Loucy (cell line): ENCODE measurements around the gene FERMT3.

Experiments used
- H2AFZ ChIP-seq: fragments of 200-600 bp; sonication (generic); 2 replicates; pipeline ENCODE4 v1.6.0; 2016; ENCODE audit warnings: antibody characterized with exemption, mild to moderate bottlenecking, low read length, moderate library complexity
- H3F3A ChIP-seq: fragments of 200-600 bp; 2 replicates; pipeline ENCODE4 v1.6.0; 2016; ENCODE audit warnings: antibody characterized with exemption, low read depth, mild to moderate bottlenecking
- H3K27me3 ChIP-seq: fragments of 200-600 bp; sonication (generic); 2 replicates; pipeline ENCODE4 v1.6.1; 2014; ENCODE audit warnings: low read length, mild to moderate bottlenecking; ENCODE audit not compliant: insufficient read depth, poor library complexity, severe bottlenecking
- H3K36me3 ChIP-seq: fragments of 200-600 bp; sonication (generic); 2 replicates; pipeline ENCODE4 v1.6.1; 2016; ENCODE audit warnings: low read length; ENCODE audit not compliant: insufficient read depth
- H3K4me1 ChIP-seq: fragments of 200-600 bp; sonication (generic); 2 replicates; pipeline ENCODE4 v1.5.1; 2014; ENCODE audit warnings: low read length, mild to moderate bottlenecking; ENCODE audit not compliant: insufficient read depth, poor library complexity, severe bottlenecking
- H3K4me2 ChIP-seq: fragments of 200-600 bp; sonication (generic); 2 replicates; pipeline ENCODE4 v1.6.0; 2014; ENCODE audit warnings: antibody characterized with exemption, low read length, low read depth, mild to moderate bottlenecking; ENCODE audit not compliant: poor library complexity, severe bottlenecking
- H3K4me3 ChIP-seq: fragments of 200-600 bp; sonication (generic); 2 replicates; pipeline ENCODE4 v1.5.1; 2014; ENCODE audit warnings: low read length, mild to moderate bottlenecking, mixed read lengths; ENCODE audit not compliant: poor library complexity, severe bottlenecking
- H3K79me2 ChIP-seq: fragments of 200-600 bp; sonication (generic); 2 replicates; pipeline ENCODE4 v1.6.1; 2014; ENCODE audit warnings: low read length; ENCODE audit not compliant: insufficient read depth
- H3K9ac ChIP-seq: fragments of 200-600 bp; sonication (generic); 2 replicates; pipeline ENCODE4 v1.6.0; 2014; ENCODE audit warnings: mild to moderate bottlenecking, low read depth, low read length, moderate library complexity; ENCODE audit not compliant: poor library complexity, severe bottlenecking
- H3K9me2 ChIP-seq: fragments of 200-600 bp; sonication (generic); replicated peaks from 2 replicates; pipeline ENCODE4 v1.6.1; 2016; ENCODE audit warnings: low read depth, low read length, mixed read lengths
- H3K9me3 ChIP-seq: fragments of 200-600 bp; sonication (generic); 2 replicates; pipeline ENCODE4 v1.6.1; 2014; ENCODE audit warnings: mild to moderate bottlenecking, antibody characterized with exemption, low read length, low read depth; ENCODE audit not compliant: insufficient read depth
- H4K20me1 ChIP-seq: fragments of 200-600 bp; sonication (generic); 2 replicates; pipeline ENCODE4 v1.6.0; 2014; ENCODE audit warnings: antibody characterized with exemption, low read length, mild to moderate bottlenecking; ENCODE audit not compliant: insufficient read depth, poor library complexity, severe bottlenecking
- EZH2phosphoT487 ChIP-seq: fragments of 200-600 bp; IDR thresholded peaks from 2 replicates; pipeline ENCODE4 v1.6.1; 2018; ENCODE audit warnings: antibody characterized with exemption, mild to moderate bottlenecking, moderate library complexity, borderline replicate concordance
- TF ChIP-seq, protein P1 (sequence below): fragments of 200-600 bp; sonication (generic); conservative IDR thresholded peaks from 2 replicates; pipeline ENCODE4 v1.5.1; 2014; ENCODE audit warnings: mild to moderate bottlenecking, antibody characterized with exemption, low read length

Gene FERMT3

DNA sequence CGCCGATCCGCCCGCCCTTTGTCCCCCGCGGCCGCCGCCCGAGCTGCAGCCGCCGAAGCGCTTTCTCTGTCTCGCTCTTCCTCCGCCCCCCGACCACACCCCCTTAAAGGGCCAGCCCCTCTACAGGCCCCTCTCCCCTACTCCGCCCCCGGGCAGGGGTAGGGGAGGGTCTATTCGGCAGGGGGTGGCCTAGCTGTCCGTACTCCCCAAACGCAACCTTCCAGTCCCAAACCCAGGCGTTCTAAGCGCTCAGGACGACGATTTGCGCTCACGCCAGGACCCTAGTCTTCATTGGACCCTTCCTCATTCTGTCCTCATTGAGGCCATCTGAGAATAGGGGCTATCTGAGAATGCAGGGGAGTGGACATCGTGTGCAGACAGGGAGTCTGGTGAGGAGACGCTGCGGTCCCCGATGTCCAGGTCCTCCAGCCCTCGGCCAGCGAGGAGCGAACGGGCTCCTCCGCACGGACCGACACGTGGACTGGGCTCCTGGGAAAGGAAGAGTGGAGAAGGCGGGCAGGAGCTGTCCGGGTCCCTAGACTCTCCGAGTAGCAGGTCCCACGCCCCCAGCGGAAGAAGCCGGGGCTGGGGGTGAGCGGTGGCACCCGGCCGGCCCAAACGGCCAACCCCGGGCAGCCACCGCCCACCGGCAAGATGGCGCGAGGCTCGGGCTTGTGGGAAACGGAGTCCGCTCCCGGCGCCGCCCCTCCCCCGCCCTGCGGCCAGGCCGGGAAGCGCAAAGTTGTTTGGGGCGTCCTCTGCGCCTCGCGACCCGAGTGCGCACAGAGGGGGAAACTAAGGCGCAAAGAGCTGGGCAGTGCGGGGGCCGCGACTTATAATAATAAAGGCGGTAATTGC is 40.6 kb downstream of the FERMT3 start, which contains the start of gene PPP1R14B:
Gene PPP1R14B, minus strand, starts transcription at position 73 of the 858 bp plus-strand sequence. CDS start 270 bp downstream, outside the sequence.
- Histone ChIP-seq H3F3A (peaks cover 3% of the 10 kb centered on the region; the same call in 1 of the 2 replicates), H3K9me3 (no peaks in the 10 kb centered on the region), H3K4me2 (peak within 1 kb of the TSS; percentile 100), H3K9ac (peak within 1 kb of the TSS; percentile 89), H4K20me1 (peaks cover 27% of the 10 kb centered on the region), H2AFZ (peak within 1 kb of the TSS; percentile 94), H3K27me3 (no peaks in the 10 kb centered on the region), H3K4me3 (peak within 1 kb of the TSS; percentile 96), H3K4me1 (peaks cover 46% of the 10 kb centered on the region), H3K79me2 (peaks cover 45% of the 10 kb centered on the region), H3K9me2 (no peaks in the 10 kb centered on the region), H3K36me3 (peaks cover 11% of the 10 kb centered on the region; the same call in 1 of the 2 replicates)
- TF ChIP-seq, protein P1, sequence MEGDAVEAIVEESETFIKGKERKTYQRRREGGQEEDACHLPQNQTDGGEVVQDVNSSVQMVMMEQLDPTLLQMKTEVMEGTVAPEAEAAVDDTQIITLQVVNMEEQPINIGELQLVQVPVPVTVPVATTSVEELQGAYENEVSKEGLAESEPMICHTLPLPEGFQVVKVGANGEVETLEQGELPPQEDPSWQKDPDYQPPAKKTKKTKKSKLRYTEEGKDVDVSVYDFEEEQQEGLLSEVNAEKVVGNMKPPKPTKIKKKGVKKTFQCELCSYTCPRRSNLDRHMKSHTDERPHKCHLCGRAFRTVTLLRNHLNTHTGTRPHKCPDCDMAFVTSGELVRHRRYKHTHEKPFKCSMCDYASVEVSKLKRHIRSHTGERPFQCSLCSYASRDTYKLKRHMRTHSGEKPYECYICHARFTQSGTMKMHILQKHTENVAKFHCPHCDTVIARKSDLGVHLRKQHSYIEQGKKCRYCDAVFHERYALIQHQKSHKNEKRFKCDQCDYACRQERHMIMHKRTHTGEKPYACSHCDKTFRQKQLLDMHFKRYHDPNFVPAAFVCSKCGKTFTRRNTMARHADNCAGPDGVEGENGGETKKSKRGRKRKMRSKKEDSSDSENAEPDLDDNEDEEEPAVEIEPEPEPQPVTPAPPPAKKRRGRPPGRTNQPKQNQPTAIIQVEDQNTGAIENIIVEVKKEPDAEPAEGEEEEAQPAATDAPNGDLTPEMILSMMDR = 0 out of 2 replicates have a peak, but pooled peaks have one; percentile 8
- TF ChIP-seq EZH2phosphoT487 = no peak

GRCh38 chr11:64247729-64248531 is 41.4 kb downstream of the FERMT3 start:
- Histone ChIP-seq H2AFZ (peak overlapping the region; percentile 94; the same call in 1 of the 2 replicates), H3K27me3 (no peaks in the 10 kb centered on the region), H3K9me3 (no peaks in the 10 kb centered on the region), H3K79me2 (peaks cover 39% of the 10 kb centered on the region), H3K4me1 (peaks cover 38% of the 10 kb centered on the region), H3F3A (peaks cover 3% of the 10 kb centered on the region; the same call in 1 of the 2 replicates), H4K20me1 (peaks cover 22% of the 10 kb centered on the region), H3K9me2 (no peaks in the 10 kb centered on the region), H3K36me3 (peaks cover 11% of the 10 kb centered on the region; the same call in 1 of the 2 replicates), H3K4me2 (peak overlapping the region; percentile 100), H3K9ac (no peak overlapping the region), H3K4me3 (peak overlapping the region; percentile 88)
- TF ChIP-seq EZH2phosphoT487 = no peak
- TF ChIP-seq, protein P1 = no peak

- peaks cover 7% of the 10 kb centered on the region; the same call in 1 of the 2 replicates for H3K36me3 ChIP-seq
- H3K4me3 ChIP-seq = no peak overlapping the region
- no peak overlapping the region for H2AFZ ChIP-seq
- H3K27me3 ChIP-seq = no peaks in the 10 kb centered on the region
- no peak overlapping the region for H3K9ac ChIP-seq
- peaks cover 33% of the 10 kb centered on the region for H3K79me2 ChIP-seq
- peaks cover 35% of the 10 kb centered on the region for H3K4me1 ChIP-seq
- H3K9me3 ChIP-seq = no peaks in the 10 kb centered on the region
- TF ChIP-seq, protein P1 = no peak
- no peak for TF ChIP-seq EZH2phosphoT487
- H3F3A ChIP-seq = peaks cover 3% of the 10 kb centered on the region; the same call in 1 of the 2 replicates
- H4K20me1 ChIP-seq = peaks cover 18% of the 10 kb centered on the region
- H3K9me2 ChIP-seq = no peaks in the 10 kb centered on the region
- no peak overlapping the region for H3K4me2 ChIP-seq
These were observed 42.1 kb downstream of the FERMT3 start for GRCh38 chr11:64248578-64248977.
